Esophagus muscularis mucosa (tissue), 3 donors: ENCODE data around the gene KDM4F.

Experiments
- CTCF ChIP-seq, 3 experiments: fragments of 200-600 bp in 2 of 3; fragments of 450-650 bp in 1 of 3; sonication (generic) in 2 of 3; IDR thresholded peaks; one replicate each; pipeline ENCODE4 v1.5.1; 2017 to 2019; ENCODE audit warnings: antibody characterized with exemption in 3 of 3, mild to moderate bottlenecking in 2 of 3, moderate library complexity in 1 of 3
- POLR2AphosphoS5 ChIP-seq, 2 donors: sonication (generic); formaldehyde crosslinking; IDR thresholded peaks; one replicate each; pipeline ENCODE4 v1.6.1; 2017; ENCODE audit warnings: antibody characterized with exemption in 2 of 2

- TF ChIP-seq CTCF (IDR thresholded peaks at IDR 0.05) (no peak), POLR2AphosphoS5 (IDR thresholded peaks at IDR 0.05) (no peak)
Observed at GRCh38 chr11:95014184-95014821, 34.9 kb upstream of the KDM4F start.
